Nephron progenitor cell (in vitro differentiated cells): ENCODE results near the gene EVX2.
A peak's percentile ranks its signal among the peaks of the same experiment; 100 is the strongest.

Experiments used
- DNase-seq: peaks from one replicate; pipeline ENCODE4 v3.0.0; 2021
- H3K27ac Mint-ChIP-seq: 2 replicates; pipeline ENCODE4 v1.8.0; 2021; ENCODE audit warnings: mild to moderate bottlenecking, moderate library complexity, mixed read lengths
- H3K27me3 Mint-ChIP-seq: 2 replicates; pipeline ENCODE4 v1.8.0; 2021; ENCODE audit warnings: mild to moderate bottlenecking, low read depth, mixed read lengths; ENCODE audit not compliant: poor library complexity
- H3K36me3 Mint-ChIP-seq: 2 replicates; pipeline ENCODE4 v1.8.0; 2021; ENCODE audit warnings: low read depth, mixed read lengths
- H3K4me1 Mint-ChIP-seq: 2 replicates; pipeline ENCODE4 v1.8.0; 2021; ENCODE audit warnings: mixed read lengths
- H3K4me3 Mint-ChIP-seq: 2 replicates; pipeline ENCODE4 v1.8.0; 2021; ENCODE audit warnings: mild to moderate bottlenecking, moderate library complexity, mixed read lengths
- H3K9me3 Mint-ChIP-seq: 2 replicates; pipeline ENCODE4 v1.8.0; 2021; ENCODE audit warnings: mild to moderate bottlenecking, moderate library complexity, mixed read lengths
- TF ChIP-seq, protein P1 (sequence below): fragments of 200-600 bp; sonication (generic); IDR thresholded peaks from 2 replicates; pipeline ENCODE4 v1.5.0; 2021; ENCODE audit warnings: antibody characterized with exemption

Gene EVX2

DNA sequence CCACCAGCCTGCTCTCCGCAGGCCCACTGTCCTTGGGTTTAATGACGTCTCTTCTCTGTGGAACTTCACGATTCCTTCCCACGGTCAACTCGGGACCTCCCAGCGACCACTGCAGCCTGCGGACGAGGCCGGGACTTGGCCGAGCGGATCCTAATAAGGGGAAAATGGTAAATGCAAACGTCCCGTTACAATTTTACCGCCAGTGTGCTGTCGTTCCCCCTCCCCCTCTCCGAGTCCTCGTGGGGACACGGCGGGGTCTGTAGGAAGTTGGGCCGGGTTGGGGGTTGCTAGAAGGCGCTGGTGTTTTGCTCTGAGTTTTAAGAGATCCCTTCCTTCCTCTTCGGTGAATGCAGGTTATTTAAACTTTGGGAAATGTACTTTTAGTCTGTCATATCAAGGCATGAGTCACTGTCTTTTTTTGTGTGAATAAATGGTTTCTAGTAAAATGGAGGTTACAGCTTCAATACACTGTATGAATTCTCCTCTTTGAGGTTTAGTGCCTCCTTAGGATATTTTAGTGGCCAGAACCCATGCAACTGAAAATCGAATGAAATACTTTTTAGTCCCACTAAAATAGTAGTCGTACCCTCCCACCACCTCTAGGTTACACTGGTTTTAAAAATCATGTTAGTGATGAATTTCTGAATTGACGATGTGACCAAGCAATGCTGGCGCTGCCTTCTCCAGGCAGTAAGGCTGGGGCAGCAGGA, 25.6 kb upstream of the EVX2 start:
- peak; percentile 21 for DNase-seq
- Mint-ChIP-seq H3K9me3 (no peaks in the 10 kb centered on the region), H3K36me3 (no peaks in the 10 kb centered on the region), H3K4me3 (peak overlapping the region; percentile 86), H3K4me1 (peaks cover 80% of the 10 kb centered on the region), H3K27ac (peak overlapping the region; percentile 63), H3K27me3 (peaks cover 90% of the 10 kb centered on the region)
- TF ChIP-seq, protein P1, sequence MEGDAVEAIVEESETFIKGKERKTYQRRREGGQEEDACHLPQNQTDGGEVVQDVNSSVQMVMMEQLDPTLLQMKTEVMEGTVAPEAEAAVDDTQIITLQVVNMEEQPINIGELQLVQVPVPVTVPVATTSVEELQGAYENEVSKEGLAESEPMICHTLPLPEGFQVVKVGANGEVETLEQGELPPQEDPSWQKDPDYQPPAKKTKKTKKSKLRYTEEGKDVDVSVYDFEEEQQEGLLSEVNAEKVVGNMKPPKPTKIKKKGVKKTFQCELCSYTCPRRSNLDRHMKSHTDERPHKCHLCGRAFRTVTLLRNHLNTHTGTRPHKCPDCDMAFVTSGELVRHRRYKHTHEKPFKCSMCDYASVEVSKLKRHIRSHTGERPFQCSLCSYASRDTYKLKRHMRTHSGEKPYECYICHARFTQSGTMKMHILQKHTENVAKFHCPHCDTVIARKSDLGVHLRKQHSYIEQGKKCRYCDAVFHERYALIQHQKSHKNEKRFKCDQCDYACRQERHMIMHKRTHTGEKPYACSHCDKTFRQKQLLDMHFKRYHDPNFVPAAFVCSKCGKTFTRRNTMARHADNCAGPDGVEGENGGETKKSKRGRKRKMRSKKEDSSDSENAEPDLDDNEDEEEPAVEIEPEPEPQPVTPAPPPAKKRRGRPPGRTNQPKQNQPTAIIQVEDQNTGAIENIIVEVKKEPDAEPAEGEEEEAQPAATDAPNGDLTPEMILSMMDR, result no peak

DNA sequence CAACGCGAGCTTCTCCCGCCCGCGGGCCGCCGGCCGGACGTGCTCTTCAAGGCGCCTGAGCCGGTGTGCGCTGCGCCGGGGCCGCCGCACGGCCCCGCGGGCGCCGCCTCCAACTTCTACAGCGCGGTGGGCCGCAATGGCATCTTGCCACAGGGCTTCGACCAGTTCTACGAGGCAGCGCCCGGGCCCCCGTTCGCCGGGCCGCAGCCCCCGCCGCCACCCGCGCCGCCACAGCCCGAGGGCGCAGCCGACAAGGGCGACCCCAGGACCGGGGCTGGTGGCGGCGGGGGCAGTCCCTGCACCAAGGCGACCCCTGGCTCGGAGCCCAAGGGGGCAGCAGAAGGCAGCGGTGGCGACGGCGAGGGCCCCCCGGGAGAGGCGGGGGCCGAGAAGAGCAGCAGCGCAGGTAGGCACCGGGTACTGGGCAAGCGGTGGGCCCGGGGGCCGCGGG, 24.0 kb upstream of the EVX2 start:
- H3K27ac Mint-ChIP-seq, result no peak overlapping the region
- H3K4me3 Mint-ChIP-seq, result peak overlapping the region; percentile 86
- peaks cover 72% of the 10 kb centered on the region for H3K4me1 Mint-ChIP-seq
- H3K27me3 Mint-ChIP-seq, result peaks cover 90% of the 10 kb centered on the region
- TF ChIP-seq, protein P1, result no peak
- H3K36me3 Mint-ChIP-seq, result no peaks in the 10 kb centered on the region
- no peak for DNase-seq
- no peaks in the 10 kb centered on the region for H3K9me3 Mint-ChIP-seq

DNA sequence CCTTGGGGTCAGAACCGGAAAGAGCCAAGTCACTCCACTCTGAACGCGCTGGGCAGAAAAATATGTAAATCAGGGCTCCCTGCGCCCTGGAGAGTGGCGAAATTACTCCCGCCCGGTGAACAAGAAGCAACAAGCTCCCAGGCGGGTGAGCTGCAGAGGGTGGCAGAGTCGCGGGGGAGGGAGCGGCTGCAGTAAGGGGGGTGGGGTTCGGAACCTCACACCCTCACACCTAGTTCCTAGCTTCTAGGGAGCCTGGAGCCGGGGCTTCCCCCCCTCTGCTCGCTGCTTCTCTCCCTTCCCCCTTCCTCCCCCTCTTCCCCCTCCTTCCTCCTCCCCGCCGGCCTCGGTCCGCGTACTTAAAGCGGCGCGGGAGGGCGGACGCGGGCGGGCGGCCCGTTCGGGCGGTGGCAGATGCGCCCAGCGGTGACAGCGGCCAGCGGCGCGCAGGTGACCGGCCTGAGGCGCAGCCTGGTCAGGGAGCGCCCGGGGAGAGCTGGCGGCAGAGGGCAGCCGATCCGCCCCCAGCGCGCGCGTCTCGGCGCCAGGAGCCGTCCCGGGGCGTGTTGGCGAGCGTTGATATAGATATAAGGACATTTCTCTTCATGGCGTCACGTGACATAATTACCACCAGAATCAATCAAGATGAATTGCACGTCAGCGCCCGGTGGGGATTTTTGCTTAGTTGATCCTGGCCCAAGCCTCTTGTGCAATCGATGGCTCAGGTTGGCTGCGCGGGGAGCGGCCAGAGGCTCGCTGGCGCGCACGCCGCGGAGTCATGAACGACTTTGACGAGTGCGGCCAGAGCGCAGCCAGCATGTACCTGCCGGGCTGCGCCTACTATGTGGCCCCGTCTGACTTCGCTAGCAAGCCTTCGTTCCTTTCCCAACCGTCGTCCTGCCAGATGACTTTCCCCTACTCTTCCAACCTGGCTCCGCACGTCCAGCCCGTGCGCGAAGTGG, 23.1 kb upstream of the EVX2 start, which contains the start of gene HOXD11:
Gene HOXD11 (plus strand): TSS at position 700 of the 959 bp plus-strand sequence. CDS start 76 bp downstream, at position 776.
- peaks cover 67% of the 10 kb centered on the region for H3K4me1 Mint-ChIP-seq
- TF ChIP-seq, protein P1, result no peak
- H3K4me3 Mint-ChIP-seq, result peak within 1 kb of the TSS; percentile 86
- H3K27me3 Mint-ChIP-seq, result peaks cover 90% of the 10 kb centered on the region
- H3K27ac Mint-ChIP-seq, result peak within 1 kb of the TSS; percentile 27
- no peaks in the 10 kb centered on the region for H3K9me3 Mint-ChIP-seq
- peak; percentile 64 for DNase-seq
- no peaks in the 10 kb centered on the region for H3K36me3 Mint-ChIP-seq

DNA sequence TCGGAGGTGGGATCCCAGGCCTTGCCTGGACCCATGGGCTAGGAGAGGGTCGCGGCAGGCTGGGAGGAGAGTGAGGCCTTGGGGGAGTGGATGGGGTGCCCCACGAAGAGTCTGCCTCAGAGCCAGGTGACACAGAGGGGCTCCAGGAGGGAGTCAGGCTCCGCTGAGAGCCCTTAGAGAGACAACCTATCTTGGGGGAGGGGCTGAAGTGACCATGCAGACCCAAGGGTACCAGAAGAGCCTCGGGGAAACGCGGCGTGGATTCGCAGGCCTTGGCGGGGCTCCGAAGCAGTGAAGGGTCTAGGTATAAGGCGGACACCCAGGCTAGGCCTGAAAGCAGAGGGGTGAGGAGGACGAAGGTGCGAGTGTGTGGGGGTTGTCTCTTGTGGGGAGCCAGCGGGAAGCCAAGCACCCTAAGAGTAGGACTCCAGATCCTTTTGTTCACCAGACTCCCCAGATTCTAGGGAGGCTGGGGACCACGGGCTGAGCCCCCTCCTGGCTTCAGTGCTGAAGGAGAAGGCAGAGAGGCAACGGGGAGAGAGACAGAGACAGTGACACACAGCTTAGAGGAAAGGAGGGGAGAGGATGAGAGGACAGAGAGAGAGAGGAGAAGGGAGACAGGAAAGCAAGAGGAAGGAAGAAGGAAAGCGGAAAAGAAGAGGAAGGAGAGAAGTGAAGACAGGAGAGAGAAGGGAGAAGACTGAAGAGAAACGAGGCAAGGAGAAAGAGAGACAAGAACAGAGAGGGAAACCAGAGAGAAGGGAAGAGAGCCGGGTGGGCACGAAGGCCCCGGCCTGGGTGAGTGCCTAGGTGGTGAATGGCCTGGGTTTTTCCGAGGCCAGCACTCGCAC, 22.2 kb upstream of the EVX2 start:
- peaks cover 90% of the 10 kb centered on the region for H3K27me3 Mint-ChIP-seq
- peak overlapping the region; percentile 27 for H3K27ac Mint-ChIP-seq
- peak overlapping the region; percentile 84 for H3K4me3 Mint-ChIP-seq
- H3K36me3 Mint-ChIP-seq, result no peaks in the 10 kb centered on the region
- H3K9me3 Mint-ChIP-seq, result no peaks in the 10 kb centered on the region
- peaks cover 64% of the 10 kb centered on the region for H3K4me1 Mint-ChIP-seq
- TF ChIP-seq, protein P1, result no peak
- no peak for DNase-seq

DNA sequence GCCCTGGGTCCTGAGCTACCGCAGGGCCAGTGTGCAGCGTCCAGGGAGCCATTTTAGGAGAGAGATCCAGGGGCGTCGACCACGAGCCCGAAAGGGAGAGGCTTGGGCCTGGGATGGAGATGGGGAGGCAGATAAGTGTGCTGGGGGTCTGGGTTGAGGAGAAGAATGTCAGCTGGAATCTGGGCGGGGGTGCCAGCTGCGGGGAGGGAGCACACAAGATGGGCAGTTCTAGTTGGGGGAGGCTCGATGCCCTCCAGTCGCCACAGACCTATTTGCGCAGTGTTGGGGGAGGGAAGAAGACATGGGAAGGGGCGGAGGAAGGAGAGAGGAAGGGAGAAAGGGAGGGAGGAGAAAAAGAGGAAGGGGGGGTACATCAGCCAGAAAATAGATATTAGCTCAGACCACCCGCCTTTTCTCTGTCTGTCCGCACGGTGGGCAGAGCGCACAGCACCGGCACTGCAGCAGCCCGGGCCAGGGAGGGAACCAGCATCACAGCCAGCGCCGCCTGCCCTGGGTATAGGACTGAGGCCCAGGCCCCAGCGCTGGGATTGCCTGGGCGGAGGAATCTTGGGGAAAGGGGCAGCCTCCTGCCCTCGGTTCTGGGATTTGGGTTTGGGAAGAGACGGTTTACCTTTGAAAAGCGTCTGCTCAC, 21.4 kb upstream of the EVX2 start:
- Mint-ChIP-seq H3K27me3 (peaks cover 90% of the 10 kb centered on the region), H3K4me3 (peak overlapping the region; percentile 84)

More for the DNA sequence above, 21.4 kb upstream of the EVX2 start:
- Mint-ChIP-seq H3K9me3 (no peaks in the 10 kb centered on the region), H3K27ac (no peak overlapping the region), H3K36me3 (no peaks in the 10 kb centered on the region), H3K4me1 (peaks cover 58% of the 10 kb centered on the region)
- no peak for DNase-seq
- TF ChIP-seq, protein P1, result no peak
